Neutrophil (primary cell): Measurements from ENCODE around the gene KCTD1.

Experiments
- H3K27ac ChIP-seq: fragments of 200-600 bp; sonication (generic); 2 replicates; pipeline ENCODE4 v1.5.1; 2016; ENCODE audit warnings: mild to moderate bottlenecking, moderate library complexity
- H3K27me3 ChIP-seq: fragments of 200-600 bp; sonication (generic); 2 replicates; pipeline ENCODE4 v1.6.0; 2016; ENCODE audit warnings: mild to moderate bottlenecking
- H3K36me3 ChIP-seq: fragments of 200-600 bp; sonication (generic); 2 replicates; pipeline ENCODE4 v1.5.1; 2017
- H3K4me1 ChIP-seq, 2 experiments: fragments of 200-600 bp in 1 of 2; sonication (generic) in 1 of 2; 1 replicate in 1 of 2; 2 replicates in 1 of 2; pipeline versions ENCODE4 v1.5.1 to v1.6.1; 2013 to 2016; ENCODE audit warnings: low read depth in 1 of 2, low read length in 1 of 2, mild to moderate bottlenecking in 1 of 2, moderate library complexity in 1 of 2; ENCODE audit not compliant: control insufficient read depth in 1 of 2, insufficient read depth in 1 of 2
- H3K4me3 ChIP-seq, 2 experiments: fragments of 200-600 bp in 1 of 2; sonication (generic) in 1 of 2; 1 replicate in 1 of 2; 2 replicates in 1 of 2; pipeline ENCODE4 v1.5.1; 2013 to 2016; ENCODE audit warnings: low read depth in 1 of 2, low read length in 1 of 2, mild to moderate bottlenecking in 1 of 2, moderate library complexity in 1 of 2
- H3K9me3 ChIP-seq: fragments of 200-600 bp; sonication (generic); 2 replicates; pipeline ENCODE4 v1.5.1; 2016
- CTCF ChIP-seq: fragments of 200-600 bp; sonication (generic); IDR thresholded peaks from 2 replicates; pipeline ENCODE4 v1.5.1; 2016; ENCODE audit warnings: antibody characterized with exemption

The KCTD1 gene

GRCh38 chr18:26540043-26540628, 8.2 kb downstream of the KCTD1 start:
- H3K27ac ChIP-seq, result no peak overlapping the region
- peaks cover 22% of the 10 kb centered on the region for H3K27me3 ChIP-seq
- H3K9me3 ChIP-seq, result no peaks in the 10 kb centered on the region
- no peaks in the 10 kb centered on the region for H3K4me1 ChIP-seq
- H3K36me3 ChIP-seq, result no peaks in the 10 kb centered on the region
- TF ChIP-seq CTCF, result no peak
- no peak overlapping the region for H3K4me3 ChIP-seq

- no peaks in the 10 kb centered on the region for H3K4me1 ChIP-seq
- no peak overlapping the region for H3K4me3 ChIP-seq
- no peaks in the 10 kb centered on the region for H3K36me3 ChIP-seq
- H3K9me3 ChIP-seq, result no peaks in the 10 kb centered on the region
- H3K27me3 ChIP-seq, result peaks cover 6% of the 10 kb centered on the region
- no peak overlapping the region for H3K27ac ChIP-seq
- no peak for TF ChIP-seq CTCF
Measured at GRCh38 chr18:26538524-26538923, 9.8 kb downstream of the KCTD1 start.

GRCh38 chr18:26536664-26537063, 11.7 kb downstream of the KCTD1 start:
- H3K9me3 ChIP-seq, result no peaks in the 10 kb centered on the region
- H3K36me3 ChIP-seq, result no peaks in the 10 kb centered on the region
- no peak overlapping the region for H3K4me3 ChIP-seq
- H3K27ac ChIP-seq, result no peak overlapping the region
- no peaks in the 10 kb centered on the region for H3K4me1 ChIP-seq
- TF ChIP-seq CTCF, result no peak
- H3K27me3 ChIP-seq, result no peaks in the 10 kb centered on the region

- Histone ChIP-seq H3K4me3 (no peak overlapping the region), H3K36me3 (no peaks in the 10 kb centered on the region), H3K4me1 (no peaks in the 10 kb centered on the region), H3K9me3 (no peaks in the 10 kb centered on the region), H3K27ac (no peak overlapping the region), H3K27me3 (no peaks in the 10 kb centered on the region)
- TF ChIP-seq CTCF, result no peak
Measured at GRCh38 chr18:26536032-26536431, 12.3 kb downstream of the KCTD1 start.

GRCh38 chr18:26535630-26536029, 12.7 kb downstream of the KCTD1 start:
- Histone ChIP-seq H3K9me3 (no peaks in the 10 kb centered on the region), H3K4me1 (no peaks in the 10 kb centered on the region), H3K27ac (no peak overlapping the region), H3K4me3 (no peak overlapping the region), H3K36me3 (no peaks in the 10 kb centered on the region), H3K27me3 (no peaks in the 10 kb centered on the region)
- no peak for TF ChIP-seq CTCF
